ENCODE results near the gene ZNF532. TPM values are rescaled to one million over a fixed set of nuclear protein-coding genes. Genes with fewer than 3 reads are reported as not detected.

The ZNF532 gene
- total RNA-seq, 5 donors from 2014 or later (not counting 1 experiment from before 2014, with no cell fraction given) = 5.0 to 14.2 (median 7.8) TPM

GRCh38 chr18:58838165-58838860, 26.4 kb upstream of the ZNF532 start:
- Mint-ChIP-seq H3K27ac (no peak overlapping the region), H3K27me3 (peaks cover 12 to 19% of the 10 kb centered on the region in 2 donors), H3K4me3 (no peak overlapping the region), H3K4me1 (no peaks in the 10 kb centered on the region), H3K36me3 (no peaks in the 10 kb centered on the region), H3K9me3 (no peaks in the 10 kb centered on the region)
- Histone ChIP-seq H3K4me1 (ENCODE audit: control insufficient read depth in 1 of 2, extremely low read depth in 1 of 2, insufficient read depth in 2 of 2, low read length in 2 of 2) (no peaks in the 10 kb centered on the region), H3K4me3 (ENCODE audit: control insufficient read depth in 1 of 2, extremely low read depth in 1 of 2, low read length in 1 of 2) (no peak overlapping the region), H3K27me3 (replicated peaks in 1 of 2; ENCODE audit: control insufficient read depth in 2 of 2, extremely low read depth in 1 of 2, insufficient read depth in 2 of 2, low read length in 1 of 2) (peaks cover 0 to 14% of the 10 kb centered on the region in 2 experiments), H3K27ac (ENCODE audit: low read length) (no peak overlapping the region), H3K36me3 (ENCODE audit: control insufficient read depth in 2 of 2, extremely low read depth in 1 of 2, insufficient read depth in 1 of 2, low read length in 1 of 2) (no peaks in the 10 kb centered on the region), H3K9me3 (no peaks in the 10 kb centered on the region)
- POLR2A ChIA-PET = no interaction called here
- no peak for DNase-seq
- CTCF ChIA-PET = interaction anchor here in 1 of 2 donors (0.6 kb wide), 1 partner anchor 40 kb away, joined by 10 read pairs; no protein-coding TSS in a partner anchor
- 86% methylated on average over 4 of the region's 5 CpGs for WGBS (ENCODE audit: insufficient coverage)
- ATAC-seq (replicated peaks in 1 of 4) = no peak

GRCh38 chr18:58838946-58839345, 25.7 kb upstream of the ZNF532 start:
- no peak for DNase-seq
- Histone ChIP-seq H3K27me3 (replicated peaks in 1 of 2; ENCODE audit: control insufficient read depth in 2 of 2, extremely low read depth in 1 of 2, insufficient read depth in 2 of 2, low read length in 1 of 2) (peaks cover 0 to 14% of the 10 kb centered on the region in 2 experiments), H3K4me3 (ENCODE audit: control insufficient read depth in 1 of 2, extremely low read depth in 1 of 2, low read length in 1 of 2) (no peak overlapping the region), H3K9me3 (no peaks in the 10 kb centered on the region), H3K4me1 (ENCODE audit: control insufficient read depth in 1 of 2, extremely low read depth in 1 of 2, insufficient read depth in 2 of 2, low read length in 2 of 2) (no peaks in the 10 kb centered on the region), H3K36me3 (ENCODE audit: control insufficient read depth in 2 of 2, extremely low read depth in 1 of 2, insufficient read depth in 1 of 2, low read length in 1 of 2) (no peaks in the 10 kb centered on the region), H3K27ac (ENCODE audit: low read length) (no peak overlapping the region)
- Mint-ChIP-seq H3K27ac (no peak overlapping the region), H3K36me3 (no peaks in the 10 kb centered on the region), H3K4me1 (no peaks in the 10 kb centered on the region), H3K4me3 (no peak overlapping the region), H3K27me3 (peaks cover 16 to 20% of the 10 kb centered on the region in 2 donors), H3K9me3 (no peaks in the 10 kb centered on the region)
- POLR2A ChIA-PET = no interaction called here
- WGBS (ENCODE audit: insufficient coverage) = 100% methylated on average over 3 of the region's 6 CpGs
- no peak for ATAC-seq (replicated peaks in 1 of 4)
- CTCF ChIA-PET = no interaction called here

- H3K4me3 Mint-ChIP-seq = no peak overlapping the region
- Histone ChIP-seq H3K4me1 (ENCODE audit: control insufficient read depth in 1 of 2, extremely low read depth in 1 of 2, insufficient read depth in 2 of 2, low read length in 2 of 2) (peaks cover 0 to 6% of the 10 kb centered on the region in 2 experiments), H3K4me3 (ENCODE audit: control insufficient read depth in 1 of 2, extremely low read depth in 1 of 2, low read length in 1 of 2) (no peak overlapping the region), H3K27ac (ENCODE audit: low read length) (no peak overlapping the region), H3K27me3 (replicated peaks in 1 of 2; ENCODE audit: control insufficient read depth in 2 of 2, extremely low read depth in 1 of 2, insufficient read depth in 2 of 2, low read length in 1 of 2) (peaks cover 0 to 42% of the 10 kb centered on the region in 2 experiments), H3K9me3 (no peaks in the 10 kb centered on the region), H3K36me3 (ENCODE audit: control insufficient read depth in 2 of 2, extremely low read depth in 1 of 2, insufficient read depth in 1 of 2, low read length in 1 of 2) (no peaks in the 10 kb centered on the region)
- H3K9me3 Mint-ChIP-seq = no peaks in the 10 kb centered on the region
- CTCF ChIA-PET = no interaction called here
- peaks cover 4 to 6% (median 4%) of the 10 kb centered on the region in 3 donors for H3K4me1 Mint-ChIP-seq
- H3K27ac Mint-ChIP-seq = no peak overlapping the region
- H3K36me3 Mint-ChIP-seq = no peaks in the 10 kb centered on the region
- POLR2A ChIA-PET = no interaction called here
- DNase-seq (no peak), ATAC-seq (replicated peaks in 1 of 4) (no peak)
- WGBS (ENCODE audit: insufficient coverage) = 85% methylated on average over 6 of the region's 11 CpGs
- H3K27me3 Mint-ChIP-seq = peaks cover 49 to 53% of the 10 kb centered on the region in 2 donors
Observed at GRCh38 chr18:58842978-58843687, 21.5 kb upstream of the ZNF532 start.

- Histone ChIP-seq H3K4me3 (ENCODE audit: control insufficient read depth in 1 of 2, extremely low read depth in 1 of 2, low read length in 1 of 2) (no peak overlapping the region), H3K4me1 (ENCODE audit: control insufficient read depth in 1 of 2, extremely low read depth in 1 of 2, insufficient read depth in 2 of 2, low read length in 2 of 2) (peaks cover 0 to 6% of the 10 kb centered on the region in 2 experiments), H3K36me3 (ENCODE audit: control insufficient read depth in 2 of 2, extremely low read depth in 1 of 2, insufficient read depth in 1 of 2, low read length in 1 of 2) (no peaks in the 10 kb centered on the region), H3K27ac (ENCODE audit: low read length) (no peak overlapping the region), H3K9me3 (no peaks in the 10 kb centered on the region), H3K27me3 (replicated peaks in 1 of 2; ENCODE audit: control insufficient read depth in 2 of 2, extremely low read depth in 1 of 2, insufficient read depth in 2 of 2, low read length in 1 of 2) (peaks cover 3 to 44% of the 10 kb centered on the region in 2 experiments)
- WGBS (ENCODE audit: insufficient coverage) = 27% methylated on average over 2 of the region's 2 CpGs
- Mint-ChIP-seq H3K9me3 (no peaks in the 10 kb centered on the region), H3K27ac (no peak overlapping the region), H3K4me3 (no peak overlapping the region), H3K27me3 (peaks cover 54 to 58% of the 10 kb centered on the region in 2 donors), H3K4me1 (peaks cover 4 to 6% (median 4%) of the 10 kb centered on the region in 3 donors), H3K36me3 (no peaks in the 10 kb centered on the region)
- ChIA-PET CTCF (interaction anchor here in 1 of 2 donors (0.6 to 0.7 kb wide), 2 partner anchors 70 to 76 kb away, joined by 3 to 4 read pairs; no protein-coding TSS in a partner anchor), POLR2A (interaction anchor here in 1 of 2 donors (0.6 kb wide), 1 partner anchor 746 kb away, joined by 7 read pairs; no protein-coding TSS in a partner anchor)
- no peak for ATAC-seq (replicated peaks in 1 of 4)
- DNase-seq = no peak
Observed at GRCh38 chr18:58843688-58844035, 21.0 kb upstream of the ZNF532 start.

GRCh38 chr18:58844871-58845270, 19.8 kb upstream of the ZNF532 start:
- H3K4me3 ChIP-seq (ENCODE audit: control insufficient read depth in 1 of 2, extremely low read depth in 1 of 2, low read length in 1 of 2) = no peak overlapping the region
- H3K27ac Mint-ChIP-seq = no peak overlapping the region
- H3K9me3 ChIP-seq = no peaks in the 10 kb centered on the region
- H3K36me3 ChIP-seq (ENCODE audit: control insufficient read depth in 2 of 2, extremely low read depth in 1 of 2, insufficient read depth in 1 of 2, low read length in 1 of 2) = no peaks in the 10 kb centered on the region
- no peak overlapping the region for H3K27ac ChIP-seq (ENCODE audit: low read length)
- H3K4me1 ChIP-seq (ENCODE audit: control insufficient read depth in 1 of 2, extremely low read depth in 1 of 2, insufficient read depth in 2 of 2, low read length in 2 of 2) = peaks cover 0 to 6% of the 10 kb centered on the region in 2 experiments
- H3K4me1 Mint-ChIP-seq = peaks cover 4 to 6% (median 4%) of the 10 kb centered on the region in 3 donors
- WGBS (ENCODE audit: insufficient coverage) = 89% methylated on average over 2 of the region's 4 CpGs
- no peaks in the 10 kb centered on the region for H3K9me3 Mint-ChIP-seq
- CTCF ChIA-PET = interaction anchor here in 1 of 2 donors (0.7 kb wide), 1 partner anchor 227 kb away, joined by 3 read pairs; no protein-coding TSS in a partner anchor
- POLR2A ChIA-PET = no interaction called here
- DNase-seq (no peak), ATAC-seq (replicated peaks in 1 of 4) (no peak)
- peaks cover 3 to 49% of the 10 kb centered on the region in 2 experiments for H3K27me3 ChIP-seq (replicated peaks in 1 of 2; ENCODE audit: control insufficient read depth in 2 of 2, extremely low read depth in 1 of 2, insufficient read depth in 2 of 2, low read length in 1 of 2)
- H3K27me3 Mint-ChIP-seq = peaks cover 58 to 64% of the 10 kb centered on the region in 2 donors
- H3K36me3 Mint-ChIP-seq = no peaks in the 10 kb centered on the region
- no peak overlapping the region for H3K4me3 Mint-ChIP-seq

- 90% methylated on average over 13 of the region's 17 CpGs for WGBS (ENCODE audit: insufficient coverage)
- Mint-ChIP-seq H3K27ac (no peak overlapping the region), H3K9me3 (no peaks in the 10 kb centered on the region), H3K27me3 (peaks cover 64 to 66% of the 10 kb centered on the region in 2 donors), H3K36me3 (no peaks in the 10 kb centered on the region), H3K4me1 (peaks cover 4 to 6% (median 4%) of the 10 kb centered on the region in 3 donors), H3K4me3 (no peak overlapping the region)
- ATAC-seq (replicated peaks in 1 of 4) (no peak), DNase-seq (no peak)
- Histone ChIP-seq H3K27me3 (replicated peaks in 1 of 2; ENCODE audit: control insufficient read depth in 2 of 2, extremely low read depth in 1 of 2, insufficient read depth in 2 of 2, low read length in 1 of 2) (peaks cover 3 to 51% of the 10 kb centered on the region in 2 experiments), H3K9me3 (no peaks in the 10 kb centered on the region), H3K4me3 (ENCODE audit: control insufficient read depth in 1 of 2, extremely low read depth in 1 of 2, low read length in 1 of 2) (no peak overlapping the region), H3K27ac (ENCODE audit: low read length) (no peak overlapping the region), H3K36me3 (ENCODE audit: control insufficient read depth in 2 of 2, extremely low read depth in 1 of 2, insufficient read depth in 1 of 2, low read length in 1 of 2) (no peaks in the 10 kb centered on the region), H3K4me1 (ENCODE audit: control insufficient read depth in 1 of 2, extremely low read depth in 1 of 2, insufficient read depth in 2 of 2, low read length in 2 of 2) (peaks cover 0 to 6% of the 10 kb centered on the region in 2 experiments)
- ChIA-PET CTCF (no interaction called here), POLR2A (interaction anchor here in 1 of 2 donors (0.7 kb wide), 1 partner anchor 514 kb away, joined by 5 read pairs; no protein-coding TSS in a partner anchor)
Observed at GRCh38 chr18:58845928-58846724, 18.6 kb upstream of the ZNF532 start.
